GM21619 (cell line): ENCODE data around the gene CR1L.
"Not testable (repeated sequence)": the region's sequence is repeated elsewhere in the genome, so short reads cannot be mapped to it uniquely, and the experiment has no call there.

Source experiments
- ATAC-seq: cut with Tn5 transposase; IDR thresholded peaks from one replicate; pipeline ENCODE4 v1.9.1; 2021; ENCODE audit not compliant: unreplicated experiment

Gene CR1L

GRCh38 chr1:207680590-207681388, 35.9 kb downstream of the CR1L start:
- ATAC-seq = not testable (repeated sequence)

- ATAC-seq = not testable (repeated sequence)
Measured at GRCh38 chr1:207682872-207683434, 38.0 kb downstream of the CR1L start.

- not testable (repeated sequence) for ATAC-seq
Measured at GRCh38 chr1:207690551-207690950, 45.6 kb downstream of the CR1L start.

GRCh38 chr1:207691010-207691409, 46.1 kb downstream of the CR1L start:
- no peak for ATAC-seq

GRCh38 chr1:207691841-207692240, 46.9 kb downstream of the CR1L start:
- no peak for ATAC-seq

GRCh38 chr1:207692291-207692690, 47.4 kb downstream of the CR1L start:
- not testable (repeated sequence) for ATAC-seq

GRCh38 chr1:207695891-207696290, 51.0 kb downstream of the CR1L start:
- ATAC-seq = no peak

GRCh38 chr1:207698822-207699483, 54.0 kb downstream of the CR1L start:
- ATAC-seq = no peak

- ATAC-seq = no peak
Measured at GRCh38 chr1:207702317-207702716, 57.4 kb downstream of the CR1L start.

GRCh38 chr1:207703712-207704111, 58.8 kb downstream of the CR1L start:
- ATAC-seq = no peak

GRCh38 chr1:207708004-207708403, 63.1 kb downstream of the CR1L start:
- ATAC-seq = not testable (repeated sequence)

- ATAC-seq = no peak
Measured at GRCh38 chr1:207711285-207711684, 66.4 kb downstream of the CR1L start.

GRCh38 chr1:207712701-207713100, 67.8 kb downstream of the CR1L start:
- ATAC-seq = not testable (repeated sequence)

- ATAC-seq = no peak
Measured at GRCh38 chr1:207713529-207713928, 68.6 kb downstream of the CR1L start.

GRCh38 chr1:207719234-207719633, 74.3 kb downstream of the CR1L start:
- ATAC-seq = no peak

- not testable (repeated sequence) for ATAC-seq
Measured at GRCh38 chr1:207728200-207728858, 83.4 kb downstream of the CR1L start.

- not testable (repeated sequence) for ATAC-seq
Measured at GRCh38 chr1:207737503-207738157, 92.7 kb downstream of the CR1L start.

- not testable (repeated sequence) for ATAC-seq
Measured at GRCh38 chr1:207738158-207738659, 93.3 kb downstream of the CR1L start.

- ATAC-seq = no peak
Measured at GRCh38 chr1:207740207-207740606, 95.3 kb downstream of the CR1L start.

GRCh38 chr1:207742850-207743555, 98.1 kb downstream of the CR1L start:
- ATAC-seq = no peak
